Panc1 (cell line): ENCODE data around the gene C15orf62.

Experiments
- CTCF ChIP-seq: fragments of 450-650 bp; IDR thresholded peaks from 2 replicates; pipeline ENCODE4 v1.5.1; 2017; ENCODE audit warnings: mild to moderate bottlenecking
- POLR2AphosphoS5 ChIP-seq: IDR thresholded peaks from 2 replicates; pipeline ENCODE4 v1.6.1; 2012; ENCODE audit warnings: mild to moderate bottlenecking, low read depth, low read length, moderate library complexity
- REST ChIP-seq, 2 experiments: IDR thresholded peaks; 2 replicates each; pipeline ENCODE4 v1.6.1; 2011 to 2012; ENCODE audit warnings: low read depth in 2 of 2, control low read depth in 1 of 2, low read length in 1 of 2, mild to moderate bottlenecking in 1 of 2, moderate library complexity in 1 of 2; ENCODE audit not compliant: insufficient read depth in 1 of 2
- TCF7L2 ChIP-seq: IDR thresholded peaks from 2 replicates; pipeline ENCODE4 v1.6.1; 2011; ENCODE audit warnings: mild to moderate bottlenecking, low read depth, low read length, inconsistent platforms

- TF ChIP-seq CTCF: no peak
- TF ChIP-seq POLR2AphosphoS5: peak; percentile 47; the same call in 1 of the 2 replicates
- TF ChIP-seq TCF7L2: peak; percentile 32; the same call in 1 of the 2 replicates
- TF ChIP-seq REST (IDR thresholded peaks at IDR 0.05; ENCODE audit: insufficient read depth in 1 of 2, low read depth in 2 of 2, low read length in 1 of 2): no peak
Measured at GRCh38 chr15:40763801-40764628, 5.8 kb upstream of the C15orf62 start, which contains the start of gene GCHFR.
